Muscle layer of colon (tissue), 2 donors: ENCODE results near the gene CPTP.

Experiments used
- H3K27ac ChIP-seq: one replicate; pipeline ENCODE4 v1.7.0; 2013; ENCODE audit warnings: low read depth, mild to moderate bottlenecking, low read length, moderate library complexity
- H3K27me3 ChIP-seq, 2 donors: one replicate each; pipeline ENCODE4 v1.7.0; 2013; ENCODE audit warnings: low read length in 2 of 2, mild to moderate bottlenecking in 2 of 2; ENCODE audit not compliant: insufficient read depth in 2 of 2, control insufficient read depth in 1 of 2
- H3K36me3 ChIP-seq: one replicate; pipeline ENCODE4 v1.7.0; 2013; ENCODE audit warnings: mild to moderate bottlenecking, low read length; ENCODE audit not compliant: insufficient read depth
- H3K4me1 ChIP-seq: one replicate; pipeline ENCODE4 v1.7.0; 2013; ENCODE audit warnings: mild to moderate bottlenecking, low read length; ENCODE audit not compliant: insufficient read depth
- H3K4me3 ChIP-seq, 2 donors: one replicate each; pipeline ENCODE4 v1.7.0; 2013; ENCODE audit warnings: low read length in 2 of 2, low read depth in 1 of 2, mild to moderate bottlenecking in 1 of 2, moderate library complexity in 1 of 2
- H3K9ac ChIP-seq: one replicate; pipeline ENCODE4 v1.7.0; 2013; ENCODE audit warnings: low read length
- H3K9me3 ChIP-seq: one replicate; pipeline ENCODE4 v1.7.0; 2013; ENCODE audit warnings: mild to moderate bottlenecking, low read length
- donor health status: abdominal sarcoma.
- donor health status: Adenocarcinoma of cecum.

CPTP gene

GRCh38 chr1:1293263-1294249 is 31.0 kb upstream of the CPTP start:
- no peaks in the 10 kb centered on the region for H3K4me1 ChIP-seq
- H3K27me3 ChIP-seq = no peaks in the 10 kb centered on the region
- H3K9me3 ChIP-seq = no peaks in the 10 kb centered on the region
- H3K4me3 ChIP-seq = no peak overlapping the region
- no peak overlapping the region for H3K27ac ChIP-seq
- H3K36me3 ChIP-seq = no peaks in the 10 kb centered on the region
- no peak overlapping the region for H3K9ac ChIP-seq

- no peak overlapping the region for H3K4me3 ChIP-seq
- H3K9ac ChIP-seq = no peak overlapping the region
- H3K4me1 ChIP-seq = no peaks in the 10 kb centered on the region
- no peaks in the 10 kb centered on the region for H3K36me3 ChIP-seq
- H3K27me3 ChIP-seq = no peaks in the 10 kb centered on the region
- H3K9me3 ChIP-seq = no peaks in the 10 kb centered on the region
- H3K27ac ChIP-seq = no peak overlapping the region
These were observed 30.2 kb upstream of the CPTP start for GRCh38 chr1:1294250-1294890.

- H3K4me3 ChIP-seq = no peak overlapping the region
- H3K27me3 ChIP-seq = no peaks in the 10 kb centered on the region
- H3K27ac ChIP-seq = no peak overlapping the region
- no peak overlapping the region for H3K9ac ChIP-seq
- H3K9me3 ChIP-seq = no peaks in the 10 kb centered on the region
- H3K36me3 ChIP-seq = no peaks in the 10 kb centered on the region
- H3K4me1 ChIP-seq = no peaks in the 10 kb centered on the region
These were observed 29.3 kb upstream of the CPTP start for GRCh38 chr1:1295154-1295923.

GRCh38 chr1:1296070-1297061 is 28.2 kb upstream of the CPTP start:
- Histone ChIP-seq H3K27me3 (no peaks in the 10 kb centered on the region), H3K36me3 (no peaks in the 10 kb centered on the region), H3K9me3 (no peaks in the 10 kb centered on the region), H3K9ac (no peak overlapping the region), H3K4me1 (no peaks in the 10 kb centered on the region), H3K27ac (no peak overlapping the region), H3K4me3 (no peak overlapping the region)

GRCh38 chr1:1297802-1298424 is 26.7 kb upstream of the CPTP start:
- Histone ChIP-seq H3K4me1 (no peaks in the 10 kb centered on the region), H3K4me3 (no peak overlapping the region), H3K9ac (no peak overlapping the region), H3K36me3 (no peaks in the 10 kb centered on the region), H3K27me3 (no peaks in the 10 kb centered on the region), H3K27ac (no peak overlapping the region), H3K9me3 (no peaks in the 10 kb centered on the region)

GRCh38 chr1:1298861-1299685 is 25.5 kb upstream of the CPTP start:
- Histone ChIP-seq H3K4me3 (no peak overlapping the region), H3K4me1 (peaks cover 3% of the 10 kb centered on the region), H3K9me3 (no peaks in the 10 kb centered on the region), H3K36me3 (no peaks in the 10 kb centered on the region), H3K27ac (no peak overlapping the region), H3K27me3 (no peaks in the 10 kb centered on the region), H3K9ac (no peak overlapping the region)

GRCh38 chr1:1299686-1300351 is 24.8 kb upstream of the CPTP start:
- H3K27ac ChIP-seq = no peak overlapping the region
- H3K36me3 ChIP-seq = no peaks in the 10 kb centered on the region
- no peaks in the 10 kb centered on the region for H3K9me3 ChIP-seq
- H3K9ac ChIP-seq = no peak overlapping the region
- no peaks in the 10 kb centered on the region for H3K27me3 ChIP-seq
- peaks cover 3% of the 10 kb centered on the region for H3K4me1 ChIP-seq
- H3K4me3 ChIP-seq = no peak overlapping the region

GRCh38 chr1:1300352-1300739 is 24.3 kb upstream of the CPTP start:
- H3K27me3 ChIP-seq = no peaks in the 10 kb centered on the region
- no peaks in the 10 kb centered on the region for H3K36me3 ChIP-seq
- H3K9me3 ChIP-seq = no peaks in the 10 kb centered on the region
- H3K4me3 ChIP-seq = no peak overlapping the region
- no peak overlapping the region for H3K9ac ChIP-seq
- peaks cover 6% of the 10 kb centered on the region for H3K4me1 ChIP-seq
- H3K27ac ChIP-seq = no peak overlapping the region

- Histone ChIP-seq H3K9ac (no peak overlapping the region), H3K4me1 (peaks cover 22% of the 10 kb centered on the region), H3K9me3 (no peaks in the 10 kb centered on the region), H3K27me3 (no peaks in the 10 kb centered on the region), H3K27ac (no peak overlapping the region), H3K36me3 (no peaks in the 10 kb centered on the region), H3K4me3 (no peak overlapping the region)
These were observed 22.6 kb upstream of the CPTP start for GRCh38 chr1:1302006-1302430.
